HEK293 (cell line): ENCODE data around the gene ARMC3.

Experiments
- CTCF ChIA-PET: fragments of 350-600 bp; formaldehyde crosslinking; extraction: SDS; loops from one replicate; lab custom pipeline; 2021; ENCODE audit warnings: antibody characterized with exemption; lab: Yijun Ruan, JAX
- POLR2A ChIA-PET: fragments of 300-600 bp; formaldehyde crosslinking; extraction: SDS; loops from one replicate; lab custom pipeline; 2020; ENCODE audit warnings: antibody characterized with exemption, inconsistent platforms; lab: Yijun Ruan, JAX
- H3K27ac ChIP-seq: fragments of 200-500 bp; sonication (Bioruptor generic); 2 replicates; pipeline ENCODE4 v1.5.1; 2014; ENCODE audit warnings: low read depth, low read length, control low read depth, inconsistent platforms; ENCODE audit errors: extremely low read depth
- H3K36me3 ChIP-seq, 2 experiments: fragments of 200-500 bp in 1 of 2; sonication (Bioruptor generic) in 1 of 2; 1 replicate in 1 of 2; 2 replicates in 1 of 2; pipeline ENCODE4 v1.5.1; 2014 to 2017; ENCODE audit warnings: inconsistent platforms in 2 of 2, low read length in 2 of 2; ENCODE audit not compliant: control insufficient read depth in 2 of 2, insufficient read depth in 1 of 2
- H3K4me1 ChIP-seq: fragments of 200-500 bp; sonication (Bioruptor generic); 2 replicates; pipeline ENCODE4 v1.5.1; 2014; ENCODE audit warnings: mild to moderate bottlenecking, low read length, inconsistent platforms; ENCODE audit not compliant: control insufficient read depth, insufficient read depth
- H3K4me3 ChIP-seq: 2 replicates; pipeline ENCODE4 v1.5.1; 2011; ENCODE audit warnings: low read depth, mild to moderate bottlenecking, control low read depth, low read length, moderate library complexity
- H3K9me3 ChIP-seq: fragments of 200-500 bp; sonication (Bioruptor generic); 2 replicates; pipeline ENCODE4 v1.5.1; 2014; ENCODE audit warnings: low read depth, low read length, inconsistent platforms; ENCODE audit not compliant: control insufficient read depth, insufficient read depth
- BCL11A ChIP-seq: fragments of 450-650 bp; formaldehyde crosslinking; IDR thresholded peaks from 2 replicates; pipeline ENCODE4 v1.5.1; 2016; ENCODE audit warnings: low read depth, missing biosample characterization, missing genetic modification characterization
- CTCF ChIP-seq: fragments of 450-650 bp; formaldehyde crosslinking; IDR thresholded peaks from 2 replicates; pipeline ENCODE4 v1.5.1; 2016; ENCODE audit warnings: missing biosample characterization, missing genetic modification characterization
- ZBTB44 ChIP-seq: fragments of 450-650 bp; IDR thresholded peaks from 2 replicates; pipeline ENCODE4 v1.5.1; 2018; ENCODE audit warnings: missing biosample characterization, mild to moderate bottlenecking, missing genetic modification characterization
- ZEB2 ChIP-seq: fragments of 450-650 bp; formaldehyde crosslinking; IDR thresholded peaks from 2 replicates; pipeline ENCODE4 v1.5.1; 2016; ENCODE audit warnings: missing biosample characterization, missing genetic modification characterization
- ZFP41 ChIP-seq: fragments of 450-650 bp; formaldehyde crosslinking; IDR thresholded peaks from 2 replicates; pipeline ENCODE4 v1.5.1; 2016; ENCODE audit warnings: missing biosample characterization, missing genetic modification characterization, borderline replicate concordance
- ZNF148 ChIP-seq: fragments of 450-650 bp; formaldehyde crosslinking; IDR thresholded peaks from 2 replicates; pipeline ENCODE4 v1.5.0; 2017; ENCODE audit warnings: missing biosample characterization, missing genetic modification characterization, borderline replicate concordance
- ZNF184 ChIP-seq: fragments of 450-650 bp; IDR thresholded peaks from 2 replicates; pipeline ENCODE4 v1.5.1; 2018; ENCODE audit warnings: missing biosample characterization, mild to moderate bottlenecking, missing genetic modification characterization
- ZNF518A ChIP-seq: fragments of 450-650 bp; formaldehyde crosslinking; conservative IDR thresholded peaks from 2 replicates; pipeline ENCODE4 v1.5.1; 2016; ENCODE audit warnings: low read depth, missing biosample characterization, missing genetic modification characterization
- ZNF654 ChIP-seq: fragments of 450-650 bp; formaldehyde crosslinking; IDR thresholded peaks from 2 replicates; pipeline ENCODE4 v1.5.1; 2016; ENCODE audit warnings: low read depth, missing biosample characterization, missing genetic modification characterization
- ZNF768 ChIP-seq: fragments of 450-650 bp; formaldehyde crosslinking; IDR thresholded peaks from 2 replicates; pipeline ENCODE4 v1.5.1; 2018; ENCODE audit warnings: missing biosample characterization, mild to moderate bottlenecking, missing genetic modification characterization
- ZSCAN5A ChIP-seq: fragments of 450-650 bp; formaldehyde crosslinking; IDR thresholded peaks from 2 replicates; pipeline ENCODE4 v1.5.1; 2016; ENCODE audit warnings: missing biosample characterization, missing genetic modification characterization

The ARMC3 gene

GRCh38 chr10:22988581-22989360, 60.9 kb downstream of the ARMC3 start (continued):
- TF ChIP-seq ZNF518A (tag by site-specific recombination) (no peak), BCL11A (tag by site-specific recombination) (no peak), ZNF768 (tag by site-specific recombination) (no peak), ZNF654 (tag by site-specific recombination) (peak; percentile 97), ZEB2 (tag by site-specific recombination) (0 out of 2 replicates have a peak, but pooled peaks have one; percentile 49), ZBTB44 (tag by site-specific recombination) (peak; percentile 43), ZFP41 (no peak), ZNF184 (tag by site-specific recombination) (0 out of 2 replicates have a peak, but pooled peaks have one; percentile 55), ZNF148 (tag by site-specific recombination) (no peak)

- H3K4me3 ChIP-seq: no peak overlapping the region
- H3K36me3 ChIP-seq: no peaks in the 10 kb centered on the region
- CTCF ChIA-PET: interaction anchor here (0.6 to 4.2 kb wide), 10 partner anchors 8 to 999 kb away, joined by 3 to 23 read pairs (median 9); no protein-coding TSS in a partner anchor
- H3K27ac ChIP-seq: no peak overlapping the region
- TF ChIP-seq ZSCAN5A: no peak
- no peak for TF ChIP-seq CTCF (tag by site-specific recombination)
- no peaks in the 10 kb centered on the region for H3K4me1 ChIP-seq
- POLR2A ChIA-PET: no interaction called here
- H3K9me3 ChIP-seq: no peaks in the 10 kb centered on the region
These were observed 62.6 kb downstream of the ARMC3 start for GRCh38 chr10:22990443-22990842.
